HG02798 (cell line): ENCODE data around the gene ALX3.
A peak's percentile ranks its signal among the peaks of the same experiment; 100 is the strongest.

Source experiments
- ATAC-seq: cut with Tn5 transposase; IDR thresholded peaks from one replicate; pipeline ENCODE4 v1.9.1; 2021; ENCODE audit warnings: mild to moderate bottlenecking; ENCODE audit not compliant: unreplicated experiment, poor library complexity

ALX3 gene

GRCh38 chr1:110011527-110012041 lies 58.9 kb downstream of the ALX3 start:
- ATAC-seq = peak; percentile 97
